Measurements from ENCODE around the gene SETD5.

GRCh38 chr3:9467451-9467850, 70.0 kb downstream of the SETD5 start:
- TF ChIP-seq POLR2AphosphoS5 (IDR thresholded peaks at IDR 0.05; ENCODE audit: insufficient read depth, low read depth, low read length), result no peak
- TF ChIP-seq, protein P1, sequence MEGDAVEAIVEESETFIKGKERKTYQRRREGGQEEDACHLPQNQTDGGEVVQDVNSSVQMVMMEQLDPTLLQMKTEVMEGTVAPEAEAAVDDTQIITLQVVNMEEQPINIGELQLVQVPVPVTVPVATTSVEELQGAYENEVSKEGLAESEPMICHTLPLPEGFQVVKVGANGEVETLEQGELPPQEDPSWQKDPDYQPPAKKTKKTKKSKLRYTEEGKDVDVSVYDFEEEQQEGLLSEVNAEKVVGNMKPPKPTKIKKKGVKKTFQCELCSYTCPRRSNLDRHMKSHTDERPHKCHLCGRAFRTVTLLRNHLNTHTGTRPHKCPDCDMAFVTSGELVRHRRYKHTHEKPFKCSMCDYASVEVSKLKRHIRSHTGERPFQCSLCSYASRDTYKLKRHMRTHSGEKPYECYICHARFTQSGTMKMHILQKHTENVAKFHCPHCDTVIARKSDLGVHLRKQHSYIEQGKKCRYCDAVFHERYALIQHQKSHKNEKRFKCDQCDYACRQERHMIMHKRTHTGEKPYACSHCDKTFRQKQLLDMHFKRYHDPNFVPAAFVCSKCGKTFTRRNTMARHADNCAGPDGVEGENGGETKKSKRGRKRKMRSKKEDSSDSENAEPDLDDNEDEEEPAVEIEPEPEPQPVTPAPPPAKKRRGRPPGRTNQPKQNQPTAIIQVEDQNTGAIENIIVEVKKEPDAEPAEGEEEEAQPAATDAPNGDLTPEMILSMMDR (IDR thresholded peaks at IDR 0.05; ENCODE audit: extremely low read depth in 1 of 2, insufficient read depth in 1 of 2, low read depth in 1 of 2, low read length in 2 of 2), result no peak
- TF ChIP-seq, protein P2, sequence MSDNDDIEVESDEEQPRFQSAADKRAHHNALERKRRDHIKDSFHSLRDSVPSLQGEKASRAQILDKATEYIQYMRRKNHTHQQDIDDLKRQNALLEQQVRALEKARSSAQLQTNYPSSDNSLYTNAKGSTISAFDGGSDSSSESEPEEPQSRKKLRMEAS (IDR thresholded peaks at IDR 0.05; ENCODE audit: insufficient read depth, insufficient read length), result no peak

Data from endothelial cell of umbilical vein (primary cell).